ENCODE data around the gene RECK.

DNA sequence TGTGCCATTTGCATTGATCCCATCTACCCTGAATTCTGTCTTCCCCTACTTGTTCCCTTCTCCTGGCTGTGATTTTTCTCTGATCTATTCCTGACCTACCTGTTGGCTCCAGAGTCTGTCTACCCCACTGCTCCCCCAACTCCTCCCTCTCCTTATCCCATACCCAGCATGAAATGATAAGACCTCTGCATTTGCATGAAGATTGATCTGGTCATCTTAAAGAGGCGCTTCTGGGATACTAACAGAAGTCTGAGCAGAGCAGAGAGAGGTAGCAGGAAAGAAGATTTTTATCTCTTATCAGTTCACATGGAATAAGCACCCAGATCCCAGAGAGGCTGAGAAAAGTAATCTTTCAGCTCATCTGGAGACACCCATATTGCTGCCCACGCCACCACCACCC is 81.5 kb downstream of the RECK start:
- TF ChIP-seq, protein P1, sequence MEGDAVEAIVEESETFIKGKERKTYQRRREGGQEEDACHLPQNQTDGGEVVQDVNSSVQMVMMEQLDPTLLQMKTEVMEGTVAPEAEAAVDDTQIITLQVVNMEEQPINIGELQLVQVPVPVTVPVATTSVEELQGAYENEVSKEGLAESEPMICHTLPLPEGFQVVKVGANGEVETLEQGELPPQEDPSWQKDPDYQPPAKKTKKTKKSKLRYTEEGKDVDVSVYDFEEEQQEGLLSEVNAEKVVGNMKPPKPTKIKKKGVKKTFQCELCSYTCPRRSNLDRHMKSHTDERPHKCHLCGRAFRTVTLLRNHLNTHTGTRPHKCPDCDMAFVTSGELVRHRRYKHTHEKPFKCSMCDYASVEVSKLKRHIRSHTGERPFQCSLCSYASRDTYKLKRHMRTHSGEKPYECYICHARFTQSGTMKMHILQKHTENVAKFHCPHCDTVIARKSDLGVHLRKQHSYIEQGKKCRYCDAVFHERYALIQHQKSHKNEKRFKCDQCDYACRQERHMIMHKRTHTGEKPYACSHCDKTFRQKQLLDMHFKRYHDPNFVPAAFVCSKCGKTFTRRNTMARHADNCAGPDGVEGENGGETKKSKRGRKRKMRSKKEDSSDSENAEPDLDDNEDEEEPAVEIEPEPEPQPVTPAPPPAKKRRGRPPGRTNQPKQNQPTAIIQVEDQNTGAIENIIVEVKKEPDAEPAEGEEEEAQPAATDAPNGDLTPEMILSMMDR (IDR thresholded peaks at IDR 0.05; ENCODE audit: low read length), result no peak
- TF ChIP-seq EZH2 (optimal IDR thresholded peaks at IDR 0.05; ENCODE audit: low read depth, low read length) (no peak), EZH2phosphoT487 (IDR thresholded peaks at IDR 0.05; ENCODE audit: low read length) (no peak)

All from MM.1S (cell line).